ENCODE data around the gene DPYD.
A peak's percentile ranks its signal among the peaks of the same experiment; 100 is the strongest.

Gene DPYD

GRCh38 chr1:97089173-97089572, 831.7 kb downstream of the DPYD start:
- no peak overlapping the region for H3K27ac ChIP-seq
- POLR2A ChIA-PET (ENCODE audit: low non-redundant PET) = no interaction called here
- no peak for DNase-seq (ENCODE audit: low spot score)
- no peak for TF ChIP-seq CTCF (conservative IDR thresholded peaks at IDR 0.05; ENCODE audit: low read depth)
- CTCF ChIA-PET = no interaction called here

- ChIA-PET CTCF (no interaction called here), POLR2A (ENCODE audit: low non-redundant PET) (no interaction called here)
- DNase-seq (ENCODE audit: low spot score) = no peak
- TF ChIP-seq CTCF (conservative IDR thresholded peaks at IDR 0.05; ENCODE audit: low read depth) = no peak
- no peak overlapping the region for H3K27ac ChIP-seq
These were observed 832.4 kb downstream of the DPYD start for GRCh38 chr1:97088391-97088790.

- no peak for DNase-seq (ENCODE audit: low spot score)
- ChIA-PET POLR2A (ENCODE audit: low non-redundant PET) (no interaction called here), CTCF (no interaction called here)
- no peak for TF ChIP-seq CTCF (conservative IDR thresholded peaks at IDR 0.05; ENCODE audit: low read depth)
- H3K27ac ChIP-seq = no peak overlapping the region
These were observed 836.3 kb downstream of the DPYD start for GRCh38 chr1:97084546-97084945.

- ChIA-PET CTCF (no interaction called here), POLR2A (ENCODE audit: low non-redundant PET) (no interaction called here)
- TF ChIP-seq CTCF (conservative IDR thresholded peaks at IDR 0.05; ENCODE audit: low read depth) = no peak
- DNase-seq (ENCODE audit: low spot score) = peak; percentile 36
- no peak overlapping the region for H3K27ac ChIP-seq
These were observed 838.5 kb downstream of the DPYD start for GRCh38 chr1:97082160-97082848.

GRCh38 chr1:97078872-97079271, 842.0 kb downstream of the DPYD start:
- no peak overlapping the region for H3K27ac ChIP-seq
- POLR2A ChIA-PET (ENCODE audit: low non-redundant PET) = no interaction called here
- CTCF ChIA-PET = interaction anchor here (0.7 kb wide), 1 partner anchor 1588 kb away, joined by 3 read pairs; no protein-coding TSS in a partner anchor
- no peak for DNase-seq (ENCODE audit: low spot score)
- no peak for TF ChIP-seq CTCF (conservative IDR thresholded peaks at IDR 0.05; ENCODE audit: low read depth)

- ChIA-PET CTCF (no interaction called here), POLR2A (ENCODE audit: low non-redundant PET) (no interaction called here)
- no peak overlapping the region for H3K27ac ChIP-seq
- no peak for TF ChIP-seq CTCF (conservative IDR thresholded peaks at IDR 0.05; ENCODE audit: low read depth)
- DNase-seq (ENCODE audit: low spot score) = no peak
These were observed 843.6 kb downstream of the DPYD start for GRCh38 chr1:97077221-97077620.
